ENCODE measurements around the gene MRPS6.

GRCh38 chr21:34191876-34192275 is 118.5 kb downstream of the MRPS6 start:
- TF ChIP-seq POLR2AphosphoS5 (IDR thresholded peaks at IDR 0.05; ENCODE audit: low read length), result no peak
- TF ChIP-seq SREBF1 (IDR thresholded peaks at IDR 0.05; ENCODE audit: low read length), result no peak
- TF ChIP-seq ZBTB40 (IDR thresholded peaks at IDR 0.05; ENCODE audit: borderline replicate concordance), result no peak

Data from GM12878 (cell line).